K562 (cell line): ENCODE data around the gene NES. TPM values are rescaled to one million over a fixed set of nuclear protein-coding genes. Genes with fewer than 3 reads are reported as not detected.

ENCODE experiments used
- EP300 ChIP-seq: IDR thresholded peaks from 2 replicates; pipeline ENCODE4 v1.6.1; 2012; ENCODE audit warnings: low read length, improper control_type of control experiment
- HLTF ChIP-seq: fragments of 450-650 bp; IDR thresholded peaks from 2 replicates; pipeline ENCODE4 v1.6.1; 2016
- IFI16 ChIP-seq: fragments of 250-450 bp; sonication (Bioruptor Pico); IDR thresholded peaks from 2 replicates; pipeline ENCODE4 v2.1.2; 2022; ENCODE audit warnings: mild to moderate bottlenecking, inconsistent platforms
- JUND ChIP-seq, 2 experiments: IDR thresholded peaks; 2 replicates in 1 of 2; 3 replicates in 1 of 2; pipeline ENCODE4 v1.6.1; 2011; ENCODE audit warnings: borderline replicate concordance in 2 of 2, low read depth in 2 of 2, low read length in 2 of 2, improper control_type of control experiment in 1 of 2, missing biosample characterization in 1 of 2, missing genetic modification characterization in 1 of 2, missing genetic modification reagents in 1 of 2
- PHF21A ChIP-seq: fragments of 450-650 bp; IDR thresholded peaks from 2 replicates; pipeline ENCODE4 v1.6.1; 2017; ENCODE audit warnings: low read depth, borderline replicate concordance
- PTTG1 ChIP-seq: fragments of 450-650 bp; IDR thresholded peaks from 2 replicates; pipeline ENCODE4 v1.6.1; 2016; ENCODE audit warnings: low read depth, mild to moderate bottlenecking, missing genetic modification characterization, missing compliant biosample characterization
- SAP30 ChIP-seq: fragments of 200-600 bp; sonication (generic); IDR thresholded peaks from 2 replicates; pipeline ENCODE4 v1.6.1; 2012; ENCODE audit warnings: borderline replicate concordance, low read depth, mild to moderate bottlenecking, moderate library complexity, low read length, control low read depth, inconsistent platforms; ENCODE audit not compliant: insufficient read depth, poor library complexity, severe bottlenecking
- STAT5A ChIP-seq: IDR thresholded peaks from 2 replicates; pipeline ENCODE4 v1.6.1; 2012; ENCODE audit warnings: low read length, inconsistent platforms, borderline replicate concordance
- TGIF2 ChIP-seq: sonication (generic); formaldehyde crosslinking; IDR thresholded peaks from 2 replicates; pipeline ENCODE4 v1.8.1; 2022; ENCODE audit warnings: mild to moderate bottlenecking, missing genetic modification reagents, moderate library complexity
- ZNF140 ChIP-seq: fragments of 250-450 bp; sonication (Bioruptor Pico); IDR thresholded peaks from 2 replicates; pipeline ENCODE4 v1.8.0; 2021; ENCODE audit warnings: moderate library complexity, mild to moderate bottlenecking, inconsistent platforms
- ZNF217 ChIP-seq: sonication (generic); formaldehyde crosslinking; IDR thresholded peaks from 2 replicates; pipeline ENCODE4 v1.8.0; 2022; ENCODE audit warnings: mild to moderate bottlenecking, missing genetic modification reagents
- ZNF551 ChIP-seq: fragments of 250-450 bp; sonication (Bioruptor Pico); IDR thresholded peaks from 2 replicates; pipeline ENCODE4 v1.5.0; 2021; ENCODE audit warnings: mild to moderate bottlenecking, moderate library complexity
- ZNF695 ChIP-seq: fragments of 450-650 bp; formaldehyde crosslinking; IDR thresholded peaks from 2 replicates; pipeline ENCODE4 v1.4.0; 2020; ENCODE audit warnings: mild to moderate bottlenecking, moderate library complexity
- polyA plus RNA-seq, 8 experiments: library from polyadenylated mRNA; depleted of rRNA in 4 of 8; stranded (reverse) in 5 of 8; unstranded in 3 of 8; fragments of >200 nt; fragmentation: Nextera tagmentation in 2 of 8; fragmentation: Illumina TruSeq in 1 of 8; extraction: Ambion mirVana in 2 of 8; extraction: Trizol in 1 of 8; gene quantifications; 2 replicates each; pipeline versions ENCODE4 v1.2.1 to v1.2.3, GENCODE V29; 2011 to 2014; ENCODE audit warnings: inconsistent platforms in 1 of 8, missing spikeins in 1 of 8
- total RNA-seq, 7 experiments: library from RNA; depleted of rRNA in 6 of 7; stranded (reverse); fragments of >200 nt in 6 of 7; fragmentation: Illumina TruSeq in 2 of 7; extraction: Trizol in 2 of 7; gene quantifications; 2 replicates each; pipeline versions ENCODE4 v1.2.1 to v1.2.3, GENCODE V29; 2011 to 2021; ENCODE audit warnings: low replicate concordance in 1 of 7
- TF ChIP-seq, protein P1 (sequence below): fragments of 250-450 bp; sonication (Bioruptor Pico); IDR thresholded peaks from 2 replicates; pipeline ENCODE4 v1.8.0; 2022; ENCODE audit warnings: inconsistent platforms
- TF ChIP-seq, protein P2 (sequence below), 2 experiments: IDR thresholded peaks in 1 of 2; conservative IDR thresholded peaks in 1 of 2; 2 replicates each; pipeline ENCODE4 v1.6.1; 2016; ENCODE audit warnings: low read depth in 2 of 2, mild to moderate bottlenecking in 1 of 2, missing compliant biosample characterization in 1 of 2, missing genetic modification characterization in 1 of 2, moderate library complexity in 1 of 2
- TF ChIP-seq, protein P3 (sequence below): fragments of 250-450 bp; sonication (Bioruptor Pico); IDR thresholded peaks from 2 replicates; pipeline ENCODE4 v1.8.0; 2021; ENCODE audit warnings: moderate library complexity, mild to moderate bottlenecking, inconsistent platforms
- TF ChIP-seq, protein P4 (sequence below): fragments of 450-650 bp; IDR thresholded peaks from 2 replicates; pipeline ENCODE4 v1.6.1; 2016; ENCODE audit warnings: missing biosample characterization, missing genetic modification characterization
- TF ChIP-seq, protein P5 (sequence below): sonication (generic); formaldehyde crosslinking; IDR thresholded peaks from 2 replicates; pipeline ENCODE4 v1.8.1; 2023; ENCODE audit warnings: mild to moderate bottlenecking, missing genetic modification reagents, moderate library complexity

Gene NES
- total and polyA plus RNA-seq, 9 of the 15 experiments (the other 6 are each of a cell fraction or from before 2014, with no cell fraction given), result 0.10 to 8.6 (median 4.2) TPM

DNA sequence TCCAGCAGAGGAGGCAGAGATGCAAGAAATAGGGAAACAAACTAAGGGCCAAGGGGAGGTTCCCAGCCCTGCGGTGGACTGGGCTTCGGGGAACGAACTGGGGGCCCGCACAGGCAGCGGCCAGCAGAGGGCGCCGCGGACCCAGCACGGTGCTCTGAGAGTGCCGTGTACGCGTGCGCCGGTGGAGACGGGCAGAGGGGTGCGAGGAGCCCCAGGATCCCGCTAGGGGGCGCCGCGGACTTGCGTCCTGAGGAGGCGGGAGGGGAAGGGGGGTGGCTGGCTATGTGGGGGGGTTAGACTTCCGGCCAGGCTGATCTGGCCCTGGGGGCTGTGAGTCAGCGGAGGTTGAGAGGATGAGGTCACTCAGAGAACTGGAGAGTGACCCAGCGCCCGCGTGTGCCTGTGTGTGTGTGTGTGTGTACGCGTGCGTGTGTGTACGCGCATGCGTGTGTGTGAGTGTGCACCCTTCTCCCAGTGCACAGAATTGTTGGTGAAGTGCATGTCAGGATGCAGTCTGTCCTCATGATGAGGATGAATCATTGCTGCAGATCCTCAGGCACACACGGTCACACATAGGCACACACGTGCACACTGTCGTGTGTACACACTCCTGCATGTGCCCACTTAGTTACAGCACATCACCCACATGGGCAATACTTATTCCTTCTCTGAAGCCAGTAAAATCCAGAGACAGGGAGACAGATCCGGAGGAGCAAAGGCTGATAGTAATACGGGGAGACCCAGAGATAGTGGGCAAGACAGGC is 17.0 kb downstream of the NES start (continued):
- TF ChIP-seq PHF21A (peak; percentile 7), ZNF140 (CRISPR knock-in tag) (no peak), ZNF217 (CRISPR knock-in tag) (no peak), TGIF2 (CRISPR knock-in tag) (no peak), IFI16 (CRISPR knock-in tag) (no peak), ZNF551 (CRISPR knock-in tag) (no peak), ZNF695 (CRISPR knock-in tag) (no peak), JUND (IDR thresholded peaks at IDR 0.05; ENCODE audit: borderline replicate concordance, low read depth, low read length) (peak; percentile 99), JUND (tag; IDR thresholded peaks at IDR 0.05; ENCODE audit: borderline replicate concordance, low read depth, low read length) (peak; percentile 99; the same call in 2 of the 3 replicates), EP300 (peak; percentile 81), STAT5A (no peak; the same call in 1 of the 2 replicates), SAP30 (no peak), PTTG1 (tag) (no peak), HLTF (no peak)
- TF ChIP-seq, protein P1, sequence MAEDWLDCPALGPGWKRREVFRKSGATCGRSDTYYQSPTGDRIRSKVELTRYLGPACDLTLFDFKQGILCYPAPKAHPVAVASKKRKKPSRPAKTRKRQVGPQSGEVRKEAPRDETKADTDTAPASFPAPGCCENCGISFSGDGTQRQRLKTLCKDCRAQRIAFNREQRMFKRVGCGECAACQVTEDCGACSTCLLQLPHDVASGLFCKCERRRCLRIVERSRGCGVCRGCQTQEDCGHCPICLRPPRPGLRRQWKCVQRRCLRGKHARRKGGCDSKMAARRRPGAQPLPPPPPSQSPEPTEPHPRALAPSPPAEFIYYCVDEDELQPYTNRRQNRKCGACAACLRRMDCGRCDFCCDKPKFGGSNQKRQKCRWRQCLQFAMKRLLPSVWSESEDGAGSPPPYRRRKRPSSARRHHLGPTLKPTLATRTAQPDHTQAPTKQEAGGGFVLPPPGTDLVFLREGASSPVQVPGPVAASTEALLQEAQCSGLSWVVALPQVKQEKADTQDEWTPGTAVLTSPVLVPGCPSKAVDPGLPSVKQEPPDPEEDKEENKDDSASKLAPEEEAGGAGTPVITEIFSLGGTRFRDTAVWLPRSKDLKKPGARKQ (CRISPR knock-in tag), result no peak
- TF ChIP-seq, protein P2, sequence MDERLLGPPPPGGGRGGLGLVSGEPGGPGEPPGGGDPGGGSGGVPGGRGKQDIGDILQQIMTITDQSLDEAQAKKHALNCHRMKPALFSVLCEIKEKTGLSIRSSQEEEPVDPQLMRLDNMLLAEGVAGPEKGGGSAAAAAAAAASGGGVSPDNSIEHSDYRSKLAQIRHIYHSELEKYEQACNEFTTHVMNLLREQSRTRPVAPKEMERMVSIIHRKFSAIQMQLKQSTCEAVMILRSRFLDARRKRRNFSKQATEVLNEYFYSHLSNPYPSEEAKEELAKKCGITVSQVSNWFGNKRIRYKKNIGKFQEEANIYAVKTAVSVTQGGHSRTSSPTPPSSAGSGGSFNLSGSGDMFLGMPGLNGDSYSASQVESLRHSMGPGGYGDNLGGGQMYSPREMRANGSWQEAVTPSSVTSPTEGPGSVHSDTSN (CRISPR knock-in tag; IDR thresholded peaks at IDR 0.05; ENCODE audit: low read depth), result no peak
- TF ChIP-seq, protein P2 (tag; conservative IDR thresholded peaks at IDR 0.05; ENCODE audit: low read depth), result no peak
- TF ChIP-seq, protein P3, sequence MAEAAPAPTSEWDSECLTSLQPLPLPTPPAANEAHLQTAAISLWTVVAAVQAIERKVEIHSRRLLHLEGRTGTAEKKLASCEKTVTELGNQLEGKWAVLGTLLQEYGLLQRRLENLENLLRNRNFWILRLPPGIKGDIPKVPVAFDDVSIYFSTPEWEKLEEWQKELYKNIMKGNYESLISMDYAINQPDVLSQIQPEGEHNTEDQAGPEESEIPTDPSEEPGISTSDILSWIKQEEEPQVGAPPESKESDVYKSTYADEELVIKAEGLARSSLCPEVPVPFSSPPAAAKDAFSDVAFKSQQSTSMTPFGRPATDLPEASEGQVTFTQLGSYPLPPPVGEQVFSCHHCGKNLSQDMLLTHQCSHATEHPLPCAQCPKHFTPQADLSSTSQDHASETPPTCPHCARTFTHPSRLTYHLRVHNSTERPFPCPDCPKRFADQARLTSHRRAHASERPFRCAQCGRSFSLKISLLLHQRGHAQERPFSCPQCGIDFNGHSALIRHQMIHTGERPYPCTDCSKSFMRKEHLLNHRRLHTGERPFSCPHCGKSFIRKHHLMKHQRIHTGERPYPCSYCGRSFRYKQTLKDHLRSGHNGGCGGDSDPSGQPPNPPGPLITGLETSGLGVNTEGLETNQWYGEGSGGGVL (CRISPR knock-in tag), result no peak
- TF ChIP-seq, protein P4, sequence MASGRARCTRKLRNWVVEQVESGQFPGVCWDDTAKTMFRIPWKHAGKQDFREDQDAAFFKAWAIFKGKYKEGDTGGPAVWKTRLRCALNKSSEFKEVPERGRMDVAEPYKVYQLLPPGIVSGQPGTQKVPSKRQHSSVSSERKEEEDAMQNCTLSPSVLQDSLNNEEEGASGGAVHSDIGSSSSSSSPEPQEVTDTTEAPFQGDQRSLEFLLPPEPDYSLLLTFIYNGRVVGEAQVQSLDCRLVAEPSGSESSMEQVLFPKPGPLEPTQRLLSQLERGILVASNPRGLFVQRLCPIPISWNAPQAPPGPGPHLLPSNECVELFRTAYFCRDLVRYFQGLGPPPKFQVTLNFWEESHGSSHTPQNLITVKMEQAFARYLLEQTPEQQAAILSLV, result no peak
- TF ChIP-seq, protein P5, sequence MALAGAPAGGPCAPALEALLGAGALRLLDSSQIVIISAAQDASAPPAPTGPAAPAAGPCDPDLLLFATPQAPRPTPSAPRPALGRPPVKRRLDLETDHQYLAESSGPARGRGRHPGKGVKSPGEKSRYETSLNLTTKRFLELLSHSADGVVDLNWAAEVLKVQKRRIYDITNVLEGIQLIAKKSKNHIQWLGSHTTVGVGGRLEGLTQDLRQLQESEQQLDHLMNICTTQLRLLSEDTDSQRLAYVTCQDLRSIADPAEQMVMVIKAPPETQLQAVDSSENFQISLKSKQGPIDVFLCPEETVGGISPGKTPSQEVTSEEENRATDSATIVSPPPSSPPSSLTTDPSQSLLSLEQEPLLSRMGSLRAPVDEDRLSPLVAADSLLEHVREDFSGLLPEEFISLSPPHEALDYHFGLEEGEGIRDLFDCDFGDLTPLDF (CRISPR knock-in tag), result no peak
